Ascending aorta (tissue), 2 donors: ENCODE results near the gene DDX56. TPM values are rescaled to one million over a fixed set of nuclear protein-coding genes. Genes with fewer than 3 reads are reported as not detected.

Experiments
- DNase-seq, 2 donors: peaks; one replicate each; pipeline ENCODE4 v3.0.0-alpha.2; 2019; ENCODE audit warnings: low spot score in 2 of 2
- H3K27ac ChIP-seq, 2 donors: fragments of 200-600 bp; sonication (generic); one replicate each; pipeline ENCODE4 v1.5.1; 2016 to 2017; ENCODE audit warnings: mild to moderate bottlenecking in 1 of 2
- H3K27me3 ChIP-seq: fragments of 200-600 bp; sonication (generic); one replicate; pipeline ENCODE4 v1.5.1; 2017
- H3K36me3 ChIP-seq, 2 donors: fragments of 200-600 bp; sonication (generic); one replicate each; pipeline ENCODE4 v1.5.1; 2016
- H3K4me1 ChIP-seq, 2 donors: fragments of 200-600 bp; sonication (generic); one replicate each; pipeline ENCODE4 v1.5.1; 2016 to 2017; ENCODE audit warnings: mild to moderate bottlenecking in 1 of 2
- H3K4me3 ChIP-seq, 2 donors: fragments of 200-600 bp; sonication (generic); one replicate each; pipeline ENCODE4 v1.5.1; 2016 to 2017; ENCODE audit warnings: mild to moderate bottlenecking in 1 of 2
- H3K9me3 ChIP-seq, 2 donors: fragments of 200-600 bp; sonication (generic); one replicate each; pipeline ENCODE4 v1.5.1; 2016
- CTCF ChIP-seq, 3 experiments: fragments of 200-600 bp in 2 of 3; fragments of 450-650 bp in 1 of 3; sonication (generic) in 2 of 3; IDR thresholded peaks; one replicate each; pipeline ENCODE4 v1.5.1; 2016 to 2019; ENCODE audit warnings: antibody characterized with exemption in 3 of 3, mild to moderate bottlenecking in 1 of 3, moderate library complexity in 1 of 3
- intact Hi-C: fragments of 100-400 bp; cut with DNase I; formaldehyde crosslinking; loops from one replicate; pipeline ENCODE4 v1.15.1; 2023
- total RNA-seq: library from RNA; depleted of rRNA; stranded (reverse); fragments of >200 nt; gene quantifications from one replicate; pipeline ENCODE4 v1.1.0, GENCODE V29; 2016

Gene DDX56
- total RNA-seq, 1 donor from 2014 or later, result 51.0 TPM

- Histone ChIP-seq H3K27ac (no peak overlapping the region), H3K36me3 (no peaks in the 10 kb centered on the region), H3K9me3 (no peaks in the 10 kb centered on the region), H3K27me3 (no peaks in the 10 kb centered on the region), H3K4me1 (no peaks in the 10 kb centered on the region), H3K4me3 (no peak overlapping the region)
- no peak for TF ChIP-seq CTCF (IDR thresholded peaks at IDR 0.05)
- intact Hi-C loops, result no loop called here
- DNase-seq, result no peak
Observed at GRCh38 chr7:44538093-44538797, 35.5 kb downstream of the DDX56 start.

GRCh38 chr7:44537442-44537841, 36.3 kb downstream of the DDX56 start:
- DNase-seq, result no peak
- H3K4me3 ChIP-seq, result no peak overlapping the region
- no peaks in the 10 kb centered on the region for H3K27me3 ChIP-seq
- TF ChIP-seq CTCF (IDR thresholded peaks at IDR 0.05), result no peak
- no peak overlapping the region for H3K27ac ChIP-seq
- intact Hi-C loops, result no loop called here
- H3K4me1 ChIP-seq, result no peaks in the 10 kb centered on the region
- no peaks in the 10 kb centered on the region for H3K36me3 ChIP-seq
- no peaks in the 10 kb centered on the region for H3K9me3 ChIP-seq

- Histone ChIP-seq H3K27me3 (no peaks in the 10 kb centered on the region), H3K4me3 (no peak overlapping the region), H3K9me3 (no peaks in the 10 kb centered on the region), H3K27ac (no peak overlapping the region), H3K4me1 (no peaks in the 10 kb centered on the region), H3K36me3 (no peaks in the 10 kb centered on the region)
- DNase-seq, result no peak
- intact Hi-C loops, result no loop called here
- TF ChIP-seq CTCF (IDR thresholded peaks at IDR 0.05), result no peak
Observed at GRCh38 chr7:44536090-44536489, 37.6 kb downstream of the DDX56 start.

GRCh38 chr7:44535348-44536064, 38.2 kb downstream of the DDX56 start:
- Histone ChIP-seq H3K27ac (no peak overlapping the region), H3K36me3 (no peaks in the 10 kb centered on the region), H3K27me3 (no peaks in the 10 kb centered on the region), H3K4me3 (no peak overlapping the region), H3K4me1 (no peaks in the 10 kb centered on the region), H3K9me3 (no peaks in the 10 kb centered on the region)
- no peak for DNase-seq
- intact Hi-C loops, result no loop called here
- no peak for TF ChIP-seq CTCF (IDR thresholded peaks at IDR 0.05)

- Histone ChIP-seq H3K36me3 (no peaks in the 10 kb centered on the region), H3K27ac (no peak overlapping the region), H3K4me3 (no peak overlapping the region), H3K9me3 (no peaks in the 10 kb centered on the region), H3K4me1 (no peaks in the 10 kb centered on the region), H3K27me3 (no peaks in the 10 kb centered on the region)
- no peak for DNase-seq
- intact Hi-C loops, result no loop called here
- peak in 2 of 3 experiments; percentile 20 to 38 for TF ChIP-seq CTCF (IDR thresholded peaks at IDR 0.05)
Observed at GRCh38 chr7:44534501-44534900, 39.2 kb downstream of the DDX56 start.
